Measurements from ENCODE around the gene KRT72.

The KRT72 gene

DNA sequence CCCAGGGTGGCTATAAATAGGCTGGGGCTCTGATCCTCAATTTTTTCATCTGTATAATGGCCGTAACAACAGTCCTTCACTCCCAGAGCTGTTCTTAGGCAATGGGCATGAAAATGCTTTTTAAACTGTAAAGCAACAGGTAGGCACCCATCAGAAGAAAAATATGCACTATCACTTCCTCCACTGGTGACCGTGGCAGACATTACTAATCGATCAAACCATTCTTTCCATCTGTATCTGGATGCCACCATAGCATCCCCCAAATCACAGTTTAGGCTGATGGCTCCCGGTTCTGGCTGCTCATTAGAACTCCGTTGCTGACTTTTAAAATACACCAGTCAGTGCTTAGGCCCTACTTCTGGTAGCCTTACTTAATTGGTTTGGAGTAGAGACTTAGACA is 59.6 kb downstream of the KRT72 start:
- TF ChIP-seq, protein P1, sequence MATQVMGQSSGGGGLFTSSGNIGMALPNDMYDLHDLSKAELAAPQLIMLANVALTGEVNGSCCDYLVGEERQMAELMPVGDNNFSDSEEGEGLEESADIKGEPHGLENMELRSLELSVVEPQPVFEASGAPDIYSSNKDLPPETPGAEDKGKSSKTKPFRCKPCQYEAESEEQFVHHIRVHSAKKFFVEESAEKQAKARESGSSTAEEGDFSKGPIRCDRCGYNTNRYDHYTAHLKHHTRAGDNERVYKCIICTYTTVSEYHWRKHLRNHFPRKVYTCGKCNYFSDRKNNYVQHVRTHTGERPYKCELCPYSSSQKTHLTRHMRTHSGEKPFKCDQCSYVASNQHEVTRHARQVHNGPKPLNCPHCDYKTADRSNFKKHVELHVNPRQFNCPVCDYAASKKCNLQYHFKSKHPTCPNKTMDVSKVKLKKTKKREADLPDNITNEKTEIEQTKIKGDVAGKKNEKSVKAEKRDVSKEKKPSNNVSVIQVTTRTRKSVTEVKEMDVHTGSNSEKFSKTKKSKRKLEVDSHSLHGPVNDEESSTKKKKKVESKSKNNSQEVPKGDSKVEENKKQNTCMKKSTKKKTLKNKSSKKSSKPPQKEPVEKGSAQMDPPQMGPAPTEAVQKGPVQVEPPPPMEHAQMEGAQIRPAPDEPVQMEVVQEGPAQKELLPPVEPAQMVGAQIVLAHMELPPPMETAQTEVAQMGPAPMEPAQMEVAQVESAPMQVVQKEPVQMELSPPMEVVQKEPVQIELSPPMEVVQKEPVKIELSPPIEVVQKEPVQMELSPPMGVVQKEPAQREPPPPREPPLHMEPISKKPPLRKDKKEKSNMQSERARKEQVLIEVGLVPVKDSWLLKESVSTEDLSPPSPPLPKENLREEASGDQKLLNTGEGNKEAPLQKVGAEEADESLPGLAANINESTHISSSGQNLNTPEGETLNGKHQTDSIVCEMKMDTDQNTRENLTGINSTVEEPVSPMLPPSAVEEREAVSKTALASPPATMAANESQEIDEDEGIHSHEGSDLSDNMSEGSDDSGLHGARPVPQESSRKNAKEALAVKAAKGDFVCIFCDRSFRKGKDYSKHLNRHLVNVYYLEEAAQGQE (IDR thresholded peaks at IDR 0.05; ENCODE audit: insufficient read depth in 1 of 2, low read depth in 2 of 2, low read length in 2 of 2), result no peak
- TF ChIP-seq TAF1 (IDR thresholded peaks at IDR 0.05; ENCODE audit: borderline replicate concordance, insufficient read depth, low read length) (no peak), POLR2AphosphoS5 (IDR thresholded peaks at IDR 0.05; ENCODE audit: low read depth, low read length) (no peak), SIN3A (IDR thresholded peaks at IDR 0.05; ENCODE audit: borderline replicate concordance, insufficient read depth, low read length) (no peak), FOXP2 (optimal IDR thresholded peaks at IDR 0.05; ENCODE audit: borderline replicate concordance, extremely low read depth, extremely low read length, insufficient read depth) (no peak)

DNA sequence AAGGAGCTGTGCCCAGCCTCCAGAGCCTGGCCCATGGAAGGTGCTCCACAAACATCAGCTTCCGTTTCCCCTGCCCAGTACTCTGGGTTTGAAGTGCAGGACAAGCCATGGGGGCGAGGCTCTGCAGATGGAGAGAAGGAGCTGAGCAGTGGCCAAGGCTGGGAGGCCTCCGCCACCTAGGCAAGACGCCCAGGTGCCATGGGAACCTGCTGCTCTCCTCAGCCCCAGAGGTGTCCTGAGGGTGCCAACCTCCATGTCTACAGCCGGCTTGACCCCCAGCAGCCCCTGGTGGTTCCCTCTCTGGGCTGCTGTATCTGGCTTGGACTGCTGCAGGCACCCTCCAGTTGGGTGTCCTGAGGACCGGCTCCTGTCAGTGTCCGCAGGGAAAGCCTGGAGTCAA is 60.7 kb downstream of the KRT72 start:
- TF ChIP-seq SIN3A (IDR thresholded peaks at IDR 0.05; ENCODE audit: borderline replicate concordance, insufficient read depth, low read length), result no peak

DNA sequence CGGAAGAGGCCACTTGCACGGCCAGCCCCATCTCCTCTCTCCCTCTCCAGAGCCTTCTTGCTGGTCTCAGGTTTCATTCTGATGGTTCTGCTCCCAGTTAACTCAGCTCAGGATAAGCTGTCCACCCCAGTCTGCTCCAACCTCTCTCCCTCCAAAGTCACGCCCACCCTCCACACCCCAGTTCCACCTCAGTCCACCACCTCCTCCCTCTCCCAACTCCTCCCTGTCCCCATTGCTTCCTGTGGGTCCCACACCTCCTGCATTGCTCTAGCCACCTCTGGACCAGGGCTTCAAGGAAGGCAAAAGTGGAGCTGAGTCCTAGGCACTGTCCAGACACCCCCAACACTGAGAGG is 61.5 kb downstream of the KRT72 start:
- TF ChIP-seq POLR2AphosphoS5 (IDR thresholded peaks at IDR 0.05; ENCODE audit: low read depth, low read length) (no peak), SIN3A (IDR thresholded peaks at IDR 0.05; ENCODE audit: borderline replicate concordance, insufficient read depth, low read length) (no peak), TAF1 (IDR thresholded peaks at IDR 0.05; ENCODE audit: borderline replicate concordance, insufficient read depth, low read length) (no peak), FOXP2 (optimal IDR thresholded peaks at IDR 0.05; ENCODE audit: borderline replicate concordance, extremely low read depth, extremely low read length, insufficient read depth) (no peak)
- TF ChIP-seq, protein P1 (IDR thresholded peaks at IDR 0.05; ENCODE audit: insufficient read depth in 1 of 2, low read depth in 2 of 2, low read length in 2 of 2), result no peak

DNA sequence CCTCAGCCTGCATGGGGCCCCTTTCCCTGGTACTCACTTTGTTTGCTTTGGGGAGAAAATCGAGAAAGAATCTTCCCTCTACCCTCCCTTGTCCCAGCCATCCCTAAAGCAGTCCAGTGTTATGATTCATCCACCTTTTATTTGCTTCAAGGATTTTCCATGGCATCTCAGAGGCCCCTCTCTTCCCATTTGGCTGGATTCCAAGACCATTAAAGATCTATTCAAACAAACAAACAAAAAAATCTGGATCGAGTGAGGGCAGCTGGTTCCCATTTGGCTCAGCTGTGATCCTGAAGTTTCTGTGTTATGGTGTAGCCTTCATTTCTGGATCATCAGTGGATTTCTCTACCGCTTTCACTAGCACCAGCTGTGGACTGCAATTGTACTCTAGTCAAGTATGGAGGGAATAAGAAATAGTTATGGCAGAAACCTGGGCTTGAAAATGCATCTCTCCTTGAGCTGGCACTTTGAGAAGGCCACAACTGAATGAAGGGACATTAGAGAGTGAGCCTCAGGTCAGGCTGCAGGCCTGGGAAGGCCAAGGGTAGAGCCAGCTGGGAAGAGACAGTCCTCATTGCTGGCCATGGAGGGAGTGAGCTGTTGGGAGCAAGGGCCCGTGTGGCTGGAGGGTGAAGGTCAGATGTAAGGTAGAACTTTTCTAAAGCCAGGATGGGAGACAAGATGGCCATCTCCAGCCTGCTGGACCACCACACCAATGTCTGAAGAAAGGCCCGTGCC is 62.0 kb downstream of the KRT72 start:
- TF ChIP-seq FOXP2 (optimal IDR thresholded peaks at IDR 0.05; ENCODE audit: borderline replicate concordance, extremely low read depth, extremely low read length, insufficient read depth), result no peak
- TF ChIP-seq, protein P1 (IDR thresholded peaks at IDR 0.05; ENCODE audit: insufficient read depth in 1 of 2, low read depth in 2 of 2, low read length in 2 of 2), result no peak
- TF ChIP-seq POLR2AphosphoS5 (IDR thresholded peaks at IDR 0.05; ENCODE audit: low read depth, low read length), result no peak
- TF ChIP-seq SIN3A (IDR thresholded peaks at IDR 0.05; ENCODE audit: borderline replicate concordance, insufficient read depth, low read length), result no peak

- TF ChIP-seq, protein P1 (IDR thresholded peaks at IDR 0.05; ENCODE audit: insufficient read depth in 1 of 2, low read depth in 2 of 2, low read length in 2 of 2), result no peak
- TF ChIP-seq SIN3A (IDR thresholded peaks at IDR 0.05; ENCODE audit: borderline replicate concordance, insufficient read depth, low read length) (no peak), FOXP2 (optimal IDR thresholded peaks at IDR 0.05; ENCODE audit: borderline replicate concordance, extremely low read depth, extremely low read length, insufficient read depth) (no peak), POLR2AphosphoS5 (IDR thresholded peaks at IDR 0.05; ENCODE audit: low read depth, low read length) (no peak), TAF1 (IDR thresholded peaks at IDR 0.05; ENCODE audit: borderline replicate concordance, insufficient read depth, low read length) (no peak)
Measured at GRCh38 chr12:52537101-52537500, 64.2 kb downstream of the KRT72 start.
